Middle frontal gyrus (tissue), 1 donor: ENCODE measurements around the gene TEKT3.

Experiments
- DNase-seq: peaks from one replicate; pipeline ENCODE4 v3.0.0-alpha.2; 2015; ENCODE audit warnings: low spot score; ENCODE audit errors: extremely low spot score

TEKT3 gene

GRCh38 chr17:15298176-15298575 lies 43.2 kb downstream of the TEKT3 start:
- DNase-seq: no peak

- DNase-seq: no peak
These were observed 47.8 kb downstream of the TEKT3 start for GRCh38 chr17:15293558-15293957.

GRCh38 chr17:15291674-15292361 lies 49.6 kb downstream of the TEKT3 start:
- no peak for DNase-seq

GRCh38 chr17:15290605-15291004 lies 50.8 kb downstream of the TEKT3 start:
- no peak for DNase-seq

DNA sequence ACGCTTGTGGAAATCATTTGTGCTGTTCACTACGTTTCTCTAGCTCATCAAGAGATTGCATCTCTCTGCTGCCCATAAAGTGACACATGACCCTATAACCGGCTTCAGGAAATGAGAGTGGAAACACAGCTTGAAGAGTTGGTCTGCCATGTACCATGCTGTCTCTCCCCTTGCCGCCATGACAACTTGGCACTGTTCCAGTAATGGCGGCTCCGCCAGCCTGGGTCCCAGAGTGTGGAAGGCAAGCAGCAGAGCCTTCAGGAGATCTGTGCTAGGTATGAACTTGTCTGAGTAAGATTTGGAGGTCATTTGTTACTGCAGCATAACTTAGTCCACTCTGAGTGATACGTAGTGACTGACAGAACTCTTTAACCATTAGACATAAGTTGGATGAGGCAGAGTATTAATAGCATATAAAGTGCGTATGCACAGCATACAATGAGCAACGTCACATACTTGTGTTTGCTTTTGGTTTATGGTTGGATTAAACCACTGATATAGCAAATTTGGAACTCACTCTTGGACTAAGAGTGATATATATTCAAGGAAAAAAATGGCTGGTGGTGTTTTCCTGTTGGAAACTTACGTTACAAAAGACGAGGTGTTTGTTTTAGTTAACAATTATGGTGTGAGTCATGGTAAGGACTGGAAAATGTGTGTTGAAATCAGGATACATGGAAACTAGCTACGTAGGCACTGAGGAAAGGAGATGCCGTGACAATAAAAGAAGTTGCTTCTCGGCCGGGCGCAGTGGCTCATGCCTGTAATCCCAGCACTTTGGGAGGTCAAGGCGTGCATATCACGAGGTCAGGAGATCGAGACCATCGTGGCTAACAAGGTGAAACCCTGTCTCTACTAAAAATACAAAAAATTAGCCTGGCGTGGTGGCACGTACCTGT lies 51.9 kb downstream of the TEKT3 start:
- DNase-seq: no peak

DNA sequence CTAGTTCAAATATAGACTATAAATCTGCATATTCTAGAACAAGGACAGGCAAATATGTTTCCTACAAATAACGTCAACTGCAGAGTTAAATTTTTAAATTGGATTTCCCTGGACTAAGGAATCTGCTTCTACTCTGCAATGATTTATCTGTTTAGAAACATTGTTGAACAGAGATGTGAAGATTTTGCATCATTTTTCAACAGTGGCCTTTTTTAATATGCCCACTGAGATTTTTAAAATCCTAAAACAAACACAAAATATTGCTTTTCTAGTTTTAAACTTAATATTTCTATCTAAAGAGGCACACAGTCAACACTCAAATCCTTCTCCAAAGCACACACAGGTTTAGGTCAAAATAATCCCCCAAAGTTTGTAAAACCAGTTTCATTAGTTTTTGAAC lies 52.5 kb downstream of the TEKT3 start:
- no peak for DNase-seq

DNA sequence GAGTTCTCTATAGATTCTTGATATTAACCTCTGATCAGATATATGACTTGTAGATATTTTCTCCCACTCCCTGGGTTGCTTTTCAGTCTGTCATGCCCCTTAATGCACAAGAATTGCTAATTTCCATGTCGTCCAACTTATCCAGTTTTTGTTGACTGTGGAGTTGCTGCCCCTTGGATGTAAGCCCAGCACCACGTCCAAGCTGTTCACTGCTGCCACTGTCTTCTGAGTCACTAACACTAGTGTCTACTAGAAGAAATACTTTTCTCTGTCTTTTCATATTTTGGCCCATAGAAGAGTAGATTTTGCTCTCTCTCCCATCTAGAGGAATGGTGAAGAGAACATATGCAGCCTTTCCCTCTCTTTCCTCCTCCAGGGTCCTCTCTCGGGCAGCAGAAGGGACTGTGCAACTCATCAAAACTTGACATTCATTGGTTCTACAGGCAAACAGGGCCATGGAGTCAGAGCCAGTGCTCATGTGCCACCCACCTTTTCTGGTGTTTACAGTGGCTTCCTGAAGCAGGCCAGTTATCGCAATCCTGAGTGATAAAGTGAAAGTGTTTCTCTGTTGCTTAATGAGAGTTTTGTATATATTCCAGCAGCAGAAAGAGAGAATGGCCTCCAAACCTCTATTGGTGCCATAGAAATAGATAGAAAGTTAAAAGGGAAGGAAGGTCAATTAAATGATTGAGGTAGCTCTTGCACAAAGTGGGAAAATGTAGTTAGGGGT lies 53.7 kb downstream of the TEKT3 start:
- no peak for DNase-seq

DNA sequence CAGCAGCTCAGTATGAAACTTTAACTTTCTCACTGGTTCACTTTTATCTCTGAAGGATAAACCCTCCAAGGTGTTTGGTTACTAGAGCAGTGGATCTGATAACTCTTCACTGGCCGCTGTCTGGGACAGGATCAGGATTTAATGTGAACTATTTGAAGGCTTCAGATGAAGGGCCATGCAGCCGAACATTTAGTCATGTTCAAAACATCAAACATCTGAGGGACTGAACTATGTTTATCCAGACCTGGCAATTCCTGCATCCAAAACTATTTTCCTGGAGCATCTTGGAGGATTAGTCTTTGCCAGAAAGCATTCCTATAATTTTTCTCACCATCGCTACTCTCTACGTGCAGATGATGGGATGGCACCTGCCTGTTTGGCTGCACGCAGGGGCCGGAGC lies 55.9 kb downstream of the TEKT3 start:
- no peak for DNase-seq

DNA sequence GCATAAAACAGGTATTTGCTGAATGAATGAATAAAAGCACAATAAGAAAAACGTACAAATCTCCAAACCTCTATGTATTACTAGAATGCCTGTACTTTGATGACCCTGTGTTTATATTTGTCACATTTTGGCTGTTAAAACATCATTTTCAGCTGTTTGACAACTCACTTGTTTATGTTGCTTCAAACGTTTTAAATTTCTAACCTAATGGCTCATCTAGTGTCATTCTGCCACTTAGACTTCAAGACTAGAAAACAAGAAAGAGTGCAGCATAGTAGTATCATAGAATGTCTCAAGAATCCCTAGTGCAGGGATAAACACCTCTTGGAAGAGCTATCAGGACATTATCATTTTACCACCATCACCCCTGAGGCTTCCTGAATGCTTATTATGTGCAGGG lies 56.9 kb downstream of the TEKT3 start:
- DNase-seq: no peak

- DNase-seq: no peak
These were observed 57.3 kb downstream of the TEKT3 start for GRCh38 chr17:15284107-15284506.

- no peak for DNase-seq
These were observed 59.5 kb downstream of the TEKT3 start for GRCh38 chr17:15281909-15282308.

DNA sequence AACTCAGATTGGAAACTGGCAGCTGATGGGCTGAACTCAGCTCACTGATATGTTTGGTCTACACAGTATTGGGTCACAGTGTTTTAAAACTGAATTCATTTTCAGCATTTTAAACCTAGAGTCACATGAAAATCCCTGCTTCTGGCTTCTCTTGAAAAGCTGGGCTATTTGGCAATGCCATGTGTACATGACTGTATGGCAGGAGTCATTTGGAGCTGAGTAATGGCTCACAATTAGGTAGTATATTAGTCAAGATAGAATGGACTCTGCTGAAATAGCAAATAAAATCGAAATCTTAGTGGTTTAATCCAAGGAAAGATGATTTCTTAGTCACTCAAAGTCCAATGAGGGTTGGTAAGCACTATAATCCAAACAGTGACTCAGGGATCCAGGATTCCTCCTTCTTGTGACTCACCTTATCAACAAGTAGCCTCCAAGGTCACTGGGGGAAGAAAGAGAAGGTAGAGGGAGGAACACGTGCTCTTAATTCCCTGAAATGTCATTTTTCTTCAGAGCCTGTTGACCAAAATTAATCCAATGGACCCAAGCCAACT lies 62.4 kb downstream of the TEKT3 start:
- no peak for DNase-seq

GRCh38 chr17:15278380-15278779 lies 63.0 kb downstream of the TEKT3 start:
- DNase-seq: no peak

DNA sequence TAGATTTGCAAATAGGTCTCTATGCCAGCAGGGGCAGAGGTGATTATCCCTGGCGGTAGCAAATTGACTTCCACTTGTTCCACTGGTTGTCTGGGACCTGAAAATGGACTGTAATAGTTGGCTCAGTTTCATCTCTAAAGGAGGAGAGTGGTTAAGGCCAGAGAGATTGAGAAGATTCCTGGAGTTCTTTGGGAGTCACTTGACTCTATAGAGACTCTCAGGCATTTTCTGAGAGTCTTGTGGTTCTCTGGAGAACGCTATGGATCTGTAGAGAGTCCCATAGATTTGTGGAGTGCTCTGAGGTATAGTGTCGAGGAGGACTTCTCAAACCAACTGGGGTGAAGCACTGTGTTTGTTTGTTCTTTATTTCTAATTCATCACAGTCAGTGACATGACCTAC lies 67.4 kb downstream of the TEKT3 start:
- no peak for DNase-seq

GRCh38 chr17:15273141-15273793 lies 68.1 kb downstream of the TEKT3 start:
- no peak for DNase-seq

DNA sequence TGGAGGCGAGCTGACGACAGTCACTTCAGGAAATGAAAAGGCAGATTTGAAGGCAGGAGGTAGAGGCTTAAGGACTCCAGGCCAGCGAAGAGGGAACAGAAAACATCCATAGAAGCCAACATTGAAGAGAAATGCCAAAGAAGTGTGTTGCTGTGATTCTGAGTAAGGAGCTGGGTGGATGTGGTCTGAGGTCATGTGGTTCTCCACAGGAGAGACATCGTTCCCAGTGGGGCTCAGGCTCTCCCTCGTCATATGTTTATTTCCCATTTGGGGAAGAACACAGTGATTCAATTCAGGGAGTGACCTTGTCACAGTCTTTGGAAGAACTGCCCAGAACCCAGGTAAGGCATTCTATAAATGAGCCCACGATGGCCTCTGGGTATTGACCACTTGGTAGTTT lies 69.7 kb downstream of the TEKT3 start:
- DNase-seq: no peak

- DNase-seq: no peak
These were observed 70.6 kb downstream of the TEKT3 start for GRCh38 chr17:15270628-15271381.

- no peak for DNase-seq
These were observed 71.7 kb downstream of the TEKT3 start for GRCh38 chr17:15269780-15270089.

GRCh38 chr17:15269087-15269779 lies 72.2 kb downstream of the TEKT3 start:
- DNase-seq: no peak

GRCh38 chr17:15268461-15268860 lies 72.9 kb downstream of the TEKT3 start:
- DNase-seq: no peak
